OCI-LY1 (cell line): ENCODE results near the gene UBE2F.

ENCODE experiments used
- EZH2 ChIP-seq: fragments of 200-600 bp; sonication (generic), shearing (Covaris generic); IDR thresholded peaks from 2 replicates; pipeline ENCODE4 v1.8.0; 2017; ENCODE audit warnings: borderline replicate concordance, mixed run types, mild to moderate bottlenecking, antibody characterized with exemption, low read length, moderate library complexity, mixed read lengths
- TF ChIP-seq, protein P1 (sequence below): fragments of 200-600 bp; sonication (generic), shearing (Covaris generic); IDR thresholded peaks from 2 replicates; pipeline ENCODE4 v1.5.1; 2017; ENCODE audit warnings: mild to moderate bottlenecking, antibody characterized with exemption, low read length, moderate library complexity, mixed read lengths

DNA sequence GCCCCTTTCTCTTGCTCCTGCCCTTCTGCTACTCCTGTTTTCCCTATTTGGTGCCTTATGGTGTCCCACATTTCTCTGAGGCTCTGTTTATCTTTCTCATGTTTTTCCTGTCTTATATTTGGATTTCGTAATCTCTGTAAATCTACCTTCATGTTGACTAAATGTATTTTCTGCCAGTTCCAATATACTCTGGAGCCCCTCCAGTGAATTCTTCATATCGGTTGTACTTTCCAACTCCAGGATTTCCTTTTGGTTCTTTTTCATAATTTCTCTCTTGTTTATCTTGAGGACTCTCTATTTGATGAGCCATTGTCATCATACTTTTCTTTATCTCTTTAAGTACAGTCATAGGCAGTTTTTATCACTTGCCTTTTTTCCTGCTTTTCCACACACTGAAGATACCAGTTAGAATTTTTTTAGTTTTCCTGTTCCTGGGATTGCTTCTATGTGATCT, 113.1 kb downstream of the UBE2F start:
- TF ChIP-seq, protein P1, sequence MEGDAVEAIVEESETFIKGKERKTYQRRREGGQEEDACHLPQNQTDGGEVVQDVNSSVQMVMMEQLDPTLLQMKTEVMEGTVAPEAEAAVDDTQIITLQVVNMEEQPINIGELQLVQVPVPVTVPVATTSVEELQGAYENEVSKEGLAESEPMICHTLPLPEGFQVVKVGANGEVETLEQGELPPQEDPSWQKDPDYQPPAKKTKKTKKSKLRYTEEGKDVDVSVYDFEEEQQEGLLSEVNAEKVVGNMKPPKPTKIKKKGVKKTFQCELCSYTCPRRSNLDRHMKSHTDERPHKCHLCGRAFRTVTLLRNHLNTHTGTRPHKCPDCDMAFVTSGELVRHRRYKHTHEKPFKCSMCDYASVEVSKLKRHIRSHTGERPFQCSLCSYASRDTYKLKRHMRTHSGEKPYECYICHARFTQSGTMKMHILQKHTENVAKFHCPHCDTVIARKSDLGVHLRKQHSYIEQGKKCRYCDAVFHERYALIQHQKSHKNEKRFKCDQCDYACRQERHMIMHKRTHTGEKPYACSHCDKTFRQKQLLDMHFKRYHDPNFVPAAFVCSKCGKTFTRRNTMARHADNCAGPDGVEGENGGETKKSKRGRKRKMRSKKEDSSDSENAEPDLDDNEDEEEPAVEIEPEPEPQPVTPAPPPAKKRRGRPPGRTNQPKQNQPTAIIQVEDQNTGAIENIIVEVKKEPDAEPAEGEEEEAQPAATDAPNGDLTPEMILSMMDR = no peak
- no peak for TF ChIP-seq EZH2
